H1 (cell line): ENCODE results near the gene SSB. TPM values are rescaled to one million over a fixed set of nuclear protein-coding genes. Genes with fewer than 3 reads are reported as not detected.

Experiments
- CTCF ChIP-seq, 3 experiments: IDR thresholded peaks; 1 replicate in 2 of 3; 2 replicates in 1 of 3; pipeline versions ENCODE4 v1.5.1 to v1.6.1; 2011; ENCODE audit warnings: low read length in 3 of 3, mild to moderate bottlenecking in 3 of 3, inconsistent platforms in 2 of 3, low read depth in 1 of 3, moderate library complexity in 1 of 3; ENCODE audit not compliant: insufficient read depth in 1 of 3; ENCODE audit errors: control extremely low read depth in 1 of 3
- polyA plus RNA-seq, 7 experiments: library from polyadenylated mRNA; depleted of rRNA in 3 of 7; stranded (reverse) in 5 of 7; unstranded in 2 of 7; fragments of >200 nt in 5 of 7; fragments of 200-250 nt in 2 of 7; gene quantifications; 1 replicate in 5 of 7; 2 replicates in 1 of 7; 4 replicates in 1 of 7; pipeline versions ENCODE4 v1.2.1 to v1.2.3, GENCODE V29; 2011 to 2013; ENCODE audit warnings: missing spikeins in 2 of 7, mixed read lengths in 2 of 7
- total RNA-seq: library from RNA; stranded (reverse); fragmentation: NEBNext Ultra II Directional; extraction: Animal tissue kit (Norgen Biotek cat#: 25700); gene quantifications from 2 replicates; pipeline ENCODE4 v1.2.1, GENCODE V29; 2021

SSB gene
- total and polyA plus RNA-seq, 2 of the 8 experiments (the other 6 are each of a cell fraction or from before 2014, with no cell fraction given), result 60.8 to 270 TPM

GRCh38 chr2:169823996-169824372 is 25.3 kb downstream of the SSB start (continued):
- no peak for TF ChIP-seq CTCF (IDR thresholded peaks at IDR 0.05; ENCODE audit: control extremely low read depth in 1 of 3, insufficient read depth in 1 of 3, low read depth in 1 of 3, low read length in 3 of 3)
